HepG2 (cell line): ENCODE measurements around the gene ANKRD11. TPM values are rescaled to one million over a fixed set of nuclear protein-coding genes. Genes with fewer than 3 reads are reported as not detected.

Experiments
- ATF4 ChIP-seq, 2 experiments: fragments of 450-650 bp in 1 of 2; sonication (generic) in 1 of 2; formaldehyde crosslinking; IDR thresholded peaks; 2 replicates each; pipeline versions ENCODE4 v1.5.0 to v1.8.0; 2020 to 2022; ENCODE audit warnings: mild to moderate bottlenecking in 1 of 2, missing genetic modification reagents in 1 of 2
- ERF ChIP-seq: IDR thresholded peaks from 2 replicates; pipeline ENCODE4 v1.6.1; 2018; ENCODE audit warnings: missing biosample characterization, missing genetic modification reagents
- FOXC1 ChIP-seq: sonication (generic); formaldehyde crosslinking; IDR thresholded peaks from 2 replicates; pipeline ENCODE4 v1.8.0; 2022; ENCODE audit warnings: mild to moderate bottlenecking, missing genetic modification reagents, borderline replicate concordance
- HOXD1 ChIP-seq: sonication (generic); formaldehyde crosslinking; IDR thresholded peaks from 2 replicates; pipeline ENCODE4 v1.5.0; 2020; ENCODE audit warnings: missing genetic modification reagents
- JDP2 ChIP-seq: sonication (generic); formaldehyde crosslinking; IDR thresholded peaks from 2 replicates; pipeline ENCODE4 v1.8.1; 2022; ENCODE audit warnings: missing genetic modification reagents, borderline replicate concordance
- KIAA2018 ChIP-seq: sonication (generic); formaldehyde crosslinking; IDR thresholded peaks from 2 replicates; pipeline ENCODE4 v1.5.0; 2020; ENCODE audit warnings: mild to moderate bottlenecking, missing genetic modification reagents, borderline replicate concordance
- REL ChIP-seq: sonication (generic); formaldehyde crosslinking; conservative IDR thresholded peaks from 2 replicates; pipeline ENCODE4 v1.8.0; 2022; ENCODE audit warnings: mild to moderate bottlenecking, missing genetic modification reagents, moderate library complexity
- SAFB2 ChIP-seq: sonication (generic); formaldehyde crosslinking; IDR thresholded peaks from 2 replicates; pipeline ENCODE4 v1.5.1; 2020; ENCODE audit warnings: missing genetic modification reagents, low read depth, mild to moderate bottlenecking, borderline replicate concordance
- SALL1 ChIP-seq: sonication (generic); formaldehyde crosslinking; IDR thresholded peaks from 2 replicates; pipeline ENCODE4 v1.8.0; 2022; ENCODE audit warnings: mild to moderate bottlenecking, missing genetic modification reagents
- ZBED4 ChIP-seq: sonication (generic); formaldehyde crosslinking; IDR thresholded peaks from 2 replicates; pipeline ENCODE4 v1.4.0; 2020; ENCODE audit warnings: missing genetic modification reagents, borderline replicate concordance
- ZFP1 ChIP-seq: IDR thresholded peaks from 2 replicates; pipeline ENCODE4 v1.6.1; 2016
- ZFP36L1 ChIP-seq: sonication (generic); formaldehyde crosslinking; IDR thresholded peaks from 2 replicates; pipeline ENCODE4 v1.8.0; 2022; ENCODE audit warnings: mild to moderate bottlenecking, missing genetic modification reagents, moderate library complexity
- ZFX ChIP-seq: sonication (generic); formaldehyde crosslinking; IDR thresholded peaks from 2 replicates; pipeline ENCODE4 v1.4.0; 2020; ENCODE audit warnings: mild to moderate bottlenecking, low read depth, missing genetic modification reagents, moderate library complexity
- ZNF550 ChIP-seq: sonication (generic); formaldehyde crosslinking; IDR thresholded peaks from 2 replicates; pipeline ENCODE4 v1.4.0; 2020; ENCODE audit warnings: mild to moderate bottlenecking, missing genetic modification reagents, borderline replicate concordance
- ZSCAN21 ChIP-seq: sonication (generic); formaldehyde crosslinking; IDR thresholded peaks from 2 replicates; pipeline ENCODE4 v1.8.0; 2022; ENCODE audit warnings: mild to moderate bottlenecking, missing genetic modification reagents, moderate library complexity, borderline replicate concordance
- polyA plus RNA-seq, 8 experiments: library from polyadenylated mRNA; depleted of rRNA in 3 of 8; stranded (reverse) in 7 of 8; unstranded in 1 of 8; fragments of >200 nt; fragmentation: Illumina TruSeq in 4 of 8; extraction: Trizol in 4 of 8; gene quantifications; 2 replicates each; pipeline versions ENCODE4 v1.2.1 to v1.2.3, GENCODE V29; 2011 to 2016; ENCODE audit warnings: low read depth in 4 of 8, missing spikeins in 1 of 8, mixed read lengths in 1 of 8; ENCODE audit not compliant: insufficient read depth in 1 of 8
- total RNA-seq, 5 experiments: library from RNA; depleted of rRNA; stranded (reverse); fragments of >200 nt; fragmentation: Illumina TruSeq; extraction: Trizol; gene quantifications; 2 replicates each; pipeline ENCODE4 v1.2.3, GENCODE V29; 2016; ENCODE audit warnings: low read depth in 1 of 5

The ANKRD11 gene
- total and polyA plus RNA-seq, 2 of the 13 experiments (the other 11 are each of a cell fraction or from before 2014, with no cell fraction given) = 21.4 to 38.4 TPM

GRCh38 chr16:89289428-89290395 lies 200.6 kb downstream of the ANKRD11 start (continued):
- TF ChIP-seq KIAA2018 (no peak), SALL1 (CRISPR knock-in tag) (peak; percentile 43; the same call in 1 of the 2 replicates), ZSCAN21 (CRISPR knock-in tag) (no peak), ZFP36L1 (no peak), FOXC1 (CRISPR knock-in tag) (no peak), REL (CRISPR knock-in tag) (no peak), ZFX (CRISPR knock-in tag) (peak; percentile 35; the same call in 1 of the 2 replicates), ZBED4 (CRISPR knock-in tag) (peak; percentile 81), JDP2 (no peak), ZNF550 (CRISPR knock-in tag) (no peak), SAFB2 (CRISPR knock-in tag) (no peak), ZFP1 (CRISPR knock-in tag) (no peak), HOXD1 (CRISPR knock-in tag) (no peak), ATF4 (CRISPR knock-in tag; IDR thresholded peaks at IDR 0.05) (no peak), ERF (CRISPR knock-in tag) (peak; percentile 64; the same call in 1 of the 2 replicates)
